ENCODE measurements around the gene OLA1. TPM values are rescaled to one million over a fixed set of nuclear protein-coding genes. Genes with fewer than 3 reads are reported as not detected.

OLA1 gene
- total RNA-seq, 1 experiment from 2014 or later, result 87.8 TPM

DNA sequence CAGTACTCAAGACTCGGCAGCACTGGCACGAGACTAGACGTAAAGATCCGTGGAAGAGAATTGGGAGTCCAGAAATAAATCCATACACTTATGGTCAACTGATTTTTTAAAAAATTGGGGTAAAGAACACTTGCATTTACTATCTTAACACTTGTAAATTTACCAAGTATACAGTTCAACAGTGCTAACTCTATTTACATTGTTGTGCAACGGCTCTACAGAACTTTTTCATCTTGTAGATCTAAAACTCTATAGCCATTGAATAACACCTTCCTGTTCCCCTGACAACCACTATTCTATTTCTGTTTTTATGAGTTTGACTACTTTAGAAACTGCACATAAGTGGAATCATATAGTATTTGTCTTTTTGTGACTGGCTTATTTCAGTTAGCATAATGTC lies 153.8 kb downstream of the OLA1 start:
- in situ Hi-C loops (cut with HindIII; ENCODE audit: low pct_unique_long_range_greater_than_20kb, low sequenced_read_pairs), result no loop called here
- no peak for DNase-seq (ENCODE audit: low read depth, low spot score)

- in situ Hi-C loops (cut with HindIII; ENCODE audit: low pct_unique_long_range_greater_than_20kb, low sequenced_read_pairs), result no loop called here
Measured at GRCh38 chr2:174090476-174090875, 157.9 kb downstream of the OLA1 start.

DNA sequence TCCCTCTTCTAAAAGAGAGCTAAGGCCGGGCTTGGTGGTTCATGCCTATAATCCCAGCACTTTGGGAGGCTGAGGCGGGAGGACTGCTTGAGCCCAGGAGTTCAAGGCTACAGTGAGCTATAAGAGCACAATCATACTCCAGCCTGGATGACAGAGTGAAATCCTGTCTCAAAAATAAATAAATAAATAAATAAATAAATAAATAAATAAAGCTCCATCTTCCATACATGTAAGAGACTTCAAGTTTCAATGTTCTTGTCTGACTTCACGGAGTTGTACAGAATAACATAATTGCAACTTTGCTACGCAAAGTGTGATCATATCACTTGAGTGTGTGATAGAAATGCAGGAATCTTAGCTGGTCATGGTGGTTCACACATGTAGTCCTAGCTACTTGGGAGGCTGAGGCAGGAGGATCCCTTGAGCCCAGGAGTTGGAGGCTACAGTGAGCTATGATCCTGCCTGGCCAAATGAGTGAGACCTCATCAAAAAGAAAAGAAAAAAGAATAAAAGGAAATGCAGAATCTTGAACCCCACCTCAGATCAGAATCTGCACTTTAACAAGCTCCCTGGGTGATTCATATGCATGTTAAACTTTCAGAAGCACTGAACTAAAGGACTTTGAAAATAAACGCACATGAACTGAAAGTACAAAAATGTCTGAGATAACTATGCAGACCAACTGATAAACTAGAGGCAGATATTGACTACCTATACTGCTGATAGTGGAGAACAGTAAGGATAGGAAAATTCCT lies 159.4 kb downstream of the OLA1 start:
- no peak for DNase-seq (ENCODE audit: low read depth, low spot score)
- in situ Hi-C loops (cut with HindIII; ENCODE audit: low pct_unique_long_range_greater_than_20kb, low sequenced_read_pairs), result no loop called here

More at GRCh38 chr2:174090476-174090875, 157.9 kb downstream of the OLA1 start:
- no peak for DNase-seq (ENCODE audit: low read depth, low spot score)

- no peak for DNase-seq (ENCODE audit: low read depth, low spot score)
- in situ Hi-C loops (cut with HindIII; ENCODE audit: low pct_unique_long_range_greater_than_20kb, low sequenced_read_pairs), result no loop called here
Measured at GRCh38 chr2:174086708-174087107, 161.6 kb downstream of the OLA1 start.

DNA sequence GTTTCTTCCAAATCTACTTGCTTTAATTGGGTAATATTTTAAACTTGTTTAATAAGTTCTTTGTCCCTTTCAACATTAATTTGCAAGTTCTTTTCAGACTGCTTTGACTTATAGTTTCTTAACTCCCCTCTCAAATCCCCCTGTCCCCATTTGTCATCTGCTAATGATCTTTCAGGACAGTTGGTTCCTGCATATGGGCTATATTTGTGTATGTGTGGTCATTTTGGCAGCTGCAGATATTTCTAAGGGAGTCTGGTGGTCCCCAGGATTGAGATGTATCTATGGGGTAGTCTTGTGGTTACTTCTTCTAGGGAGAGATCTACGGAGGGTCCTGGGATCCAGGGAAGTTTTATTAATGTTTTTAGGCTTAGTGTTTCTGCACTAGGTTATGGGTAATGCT lies 162.6 kb downstream of the OLA1 start:
- DNase-seq (ENCODE audit: low read depth, low spot score), result no peak
- in situ Hi-C loops (cut with HindIII; ENCODE audit: low pct_unique_long_range_greater_than_20kb, low sequenced_read_pairs), result no loop called here

DNA sequence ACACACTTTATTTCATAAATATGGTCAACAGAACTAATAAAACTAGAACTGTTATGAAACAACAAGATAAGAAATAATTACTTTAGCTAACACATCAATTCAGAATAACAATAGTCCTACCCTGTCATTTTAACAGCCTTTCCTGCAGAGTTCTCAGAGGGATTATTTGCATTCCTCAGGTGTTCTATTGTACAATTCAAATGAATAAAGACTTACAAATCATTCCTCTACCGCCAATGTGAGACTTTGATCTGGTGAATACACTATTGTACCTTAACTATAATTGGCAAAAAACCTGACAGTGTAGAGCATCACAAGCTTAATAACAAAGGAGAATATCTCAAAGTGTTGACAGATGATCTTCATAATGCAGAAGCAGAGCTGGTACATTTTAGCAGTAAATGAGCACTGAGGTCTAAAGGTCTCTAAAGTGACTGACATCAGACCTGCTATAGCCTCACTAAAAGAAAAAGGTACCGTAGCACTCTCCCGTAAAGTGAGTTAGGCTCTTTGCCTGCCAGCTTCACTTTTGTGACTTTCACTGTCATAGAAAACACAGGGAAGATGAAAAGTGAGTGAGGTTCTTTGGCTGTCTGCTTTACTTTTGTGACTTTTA lies 164.4 kb downstream of the OLA1 start:
- DNase-seq (ENCODE audit: low read depth, low spot score), result no peak
- in situ Hi-C loops (cut with HindIII; ENCODE audit: low pct_unique_long_range_greater_than_20kb, low sequenced_read_pairs), result no loop called here

DNA sequence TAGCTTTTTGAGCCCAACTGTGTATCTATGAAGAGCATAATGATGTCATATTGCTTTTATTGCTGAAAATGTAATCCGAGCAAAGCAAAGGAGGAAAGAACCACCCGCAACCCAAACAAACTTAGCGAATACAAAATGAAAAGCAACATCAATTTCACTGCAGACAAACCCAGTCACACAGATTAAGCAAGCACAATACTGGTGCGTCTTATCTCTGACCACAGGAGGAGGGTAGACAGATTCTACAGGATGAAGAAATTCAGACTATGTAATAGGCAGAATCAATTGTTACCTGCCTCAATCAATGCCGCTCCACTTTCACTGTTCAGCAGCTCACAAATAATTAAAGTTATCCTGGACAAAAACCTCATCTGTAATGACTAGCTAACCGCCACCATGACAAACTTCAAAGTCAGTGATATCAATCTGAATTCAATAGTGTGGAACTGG lies 167.6 kb downstream of the OLA1 start:
- DNase-seq (ENCODE audit: low read depth, low spot score), result no peak
- in situ Hi-C loops (cut with HindIII; ENCODE audit: low pct_unique_long_range_greater_than_20kb, low sequenced_read_pairs), result no loop called here

- DNase-seq (ENCODE audit: low read depth, low spot score), result peak; percentile 38
- in situ Hi-C loops (cut with HindIII; ENCODE audit: low pct_unique_long_range_greater_than_20kb, low sequenced_read_pairs), result no loop called here
Measured at GRCh38 chr2:174078275-174078674, 170.1 kb downstream of the OLA1 start.

- in situ Hi-C loops (cut with HindIII; ENCODE audit: low pct_unique_long_range_greater_than_20kb, low sequenced_read_pairs), result no loop called here
Measured at GRCh38 chr2:174076975-174077374, 171.4 kb downstream of the OLA1 start.

DNA sequence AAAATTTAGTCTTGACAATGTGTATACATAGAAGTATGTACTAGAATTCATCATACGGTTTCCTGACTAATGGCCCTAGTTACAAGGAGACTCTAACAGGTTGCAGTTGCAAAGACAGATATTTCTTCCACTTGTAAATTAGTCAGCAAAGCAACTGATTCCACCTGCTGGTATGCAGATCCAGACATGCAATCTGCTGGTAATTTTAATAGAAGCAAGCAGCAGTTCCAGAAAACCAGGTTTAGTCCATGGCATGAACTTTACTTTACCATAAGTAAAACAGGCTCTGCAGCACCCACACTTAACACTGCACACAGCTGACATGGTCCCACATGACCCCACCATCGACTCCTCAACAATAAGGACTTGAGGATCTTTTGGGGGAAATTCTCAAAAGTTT lies 172.3 kb downstream of the OLA1 start:
- in situ Hi-C loops (cut with HindIII; ENCODE audit: low pct_unique_long_range_greater_than_20kb, low sequenced_read_pairs), result no loop called here
- DNase-seq (ENCODE audit: low read depth, low spot score), result no peak

More at GRCh38 chr2:174076975-174077374, 171.4 kb downstream of the OLA1 start:
- no peak for DNase-seq (ENCODE audit: low read depth, low spot score)

DNA sequence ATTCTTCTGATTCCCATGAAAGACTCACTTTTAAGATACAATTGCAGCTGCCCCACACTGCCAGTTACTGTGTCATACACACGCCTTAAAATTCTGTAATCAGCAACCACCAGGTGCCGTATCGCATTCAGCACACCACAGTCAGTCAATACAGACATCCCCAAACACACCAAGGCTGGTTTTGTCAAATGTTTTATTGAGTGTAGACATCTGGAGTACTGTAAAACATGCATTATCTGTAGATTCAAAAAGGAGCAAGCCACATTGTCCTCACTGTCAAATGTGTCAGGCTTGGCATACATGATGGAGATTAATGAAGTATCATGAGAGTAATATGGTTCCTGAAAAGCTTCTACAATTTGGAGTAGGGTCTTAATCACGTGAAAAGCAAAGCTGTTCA lies 173.5 kb downstream of the OLA1 start:
- no peak for DNase-seq (ENCODE audit: low read depth, low spot score)
- in situ Hi-C loops (cut with HindIII; ENCODE audit: low pct_unique_long_range_greater_than_20kb, low sequenced_read_pairs), result no loop called here

GRCh38 chr2:174072857-174073256 lies 175.5 kb downstream of the OLA1 start:
- DNase-seq (ENCODE audit: low read depth, low spot score), result no peak
- in situ Hi-C loops (cut with HindIII; ENCODE audit: low pct_unique_long_range_greater_than_20kb, low sequenced_read_pairs), result no loop called here

GRCh38 chr2:174072069-174072468 lies 176.3 kb downstream of the OLA1 start:
- DNase-seq (ENCODE audit: low read depth, low spot score), result no peak
- in situ Hi-C loops (cut with HindIII; ENCODE audit: low pct_unique_long_range_greater_than_20kb, low sequenced_read_pairs), result no loop called here

DNA sequence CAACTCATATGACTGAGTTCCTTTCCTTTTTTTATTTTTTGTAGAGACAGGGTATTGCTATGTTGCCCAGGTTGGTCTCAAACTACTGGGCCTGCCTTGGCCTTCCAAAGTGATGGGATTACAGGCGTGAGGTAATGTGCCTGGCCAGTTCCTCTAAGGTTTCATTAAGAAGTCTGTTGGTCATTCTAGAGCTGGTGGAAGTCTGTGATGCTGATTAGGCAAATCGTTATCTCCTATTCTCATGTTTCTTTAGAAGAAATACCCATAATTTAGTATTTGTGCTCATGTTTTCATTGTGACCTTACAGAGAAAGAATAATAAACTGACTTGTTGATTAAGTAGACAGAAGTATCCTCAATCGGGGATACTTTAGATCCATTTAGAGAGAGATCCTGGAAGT lies 177.0 kb downstream of the OLA1 start:
- DNase-seq (ENCODE audit: low read depth, low spot score), result no peak
- in situ Hi-C loops (cut with HindIII; ENCODE audit: low pct_unique_long_range_greater_than_20kb, low sequenced_read_pairs), result no loop called here

DNA sequence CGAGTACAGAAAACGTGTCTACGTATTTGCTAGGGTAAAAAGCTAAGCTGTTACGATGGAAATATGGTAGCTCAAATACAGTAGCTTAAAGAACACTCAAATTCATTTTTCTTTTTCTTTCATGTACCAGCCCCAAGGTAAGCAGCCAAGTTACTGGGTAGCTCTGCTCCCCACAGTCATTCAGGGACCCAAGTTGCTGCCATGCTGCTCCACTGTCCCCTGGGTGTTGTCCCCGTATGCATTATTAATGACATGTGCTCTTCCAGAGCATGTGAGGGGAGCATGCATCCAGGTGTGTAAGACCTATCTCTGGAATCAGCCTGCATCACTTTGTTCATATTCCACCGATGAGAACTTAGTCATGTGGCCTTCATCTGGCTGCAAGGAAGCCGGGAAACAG lies 178.1 kb downstream of the OLA1 start:
- in situ Hi-C loops (cut with HindIII; ENCODE audit: low pct_unique_long_range_greater_than_20kb, low sequenced_read_pairs), result no loop called here
- no peak for DNase-seq (ENCODE audit: low read depth, low spot score)

GRCh38 chr2:174067815-174068214 lies 180.5 kb downstream of the OLA1 start:
- in situ Hi-C loops (cut with HindIII; ENCODE audit: low pct_unique_long_range_greater_than_20kb, low sequenced_read_pairs), result no loop called here
- no peak for DNase-seq (ENCODE audit: low read depth, low spot score)

DNA sequence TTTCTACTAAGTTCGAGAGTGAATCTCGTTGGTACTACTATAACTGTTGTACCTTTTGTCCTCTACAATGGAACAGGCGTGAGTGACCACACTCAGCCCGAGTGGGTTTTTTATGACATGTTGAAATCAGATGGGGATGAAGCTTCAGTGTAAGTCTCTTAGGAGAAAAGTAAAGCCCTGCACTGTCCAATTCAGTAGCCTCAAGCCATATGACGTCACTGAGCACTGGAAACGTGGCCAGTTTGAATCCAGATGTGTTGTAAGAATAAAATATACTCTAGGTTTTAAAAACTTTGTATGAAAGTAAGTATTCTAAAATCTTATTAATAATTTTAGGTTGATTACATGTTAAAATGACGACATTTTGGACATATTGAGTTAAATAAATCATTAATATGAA lies 181.5 kb downstream of the OLA1 start:
- no peak for DNase-seq (ENCODE audit: low read depth, low spot score)

DNA sequence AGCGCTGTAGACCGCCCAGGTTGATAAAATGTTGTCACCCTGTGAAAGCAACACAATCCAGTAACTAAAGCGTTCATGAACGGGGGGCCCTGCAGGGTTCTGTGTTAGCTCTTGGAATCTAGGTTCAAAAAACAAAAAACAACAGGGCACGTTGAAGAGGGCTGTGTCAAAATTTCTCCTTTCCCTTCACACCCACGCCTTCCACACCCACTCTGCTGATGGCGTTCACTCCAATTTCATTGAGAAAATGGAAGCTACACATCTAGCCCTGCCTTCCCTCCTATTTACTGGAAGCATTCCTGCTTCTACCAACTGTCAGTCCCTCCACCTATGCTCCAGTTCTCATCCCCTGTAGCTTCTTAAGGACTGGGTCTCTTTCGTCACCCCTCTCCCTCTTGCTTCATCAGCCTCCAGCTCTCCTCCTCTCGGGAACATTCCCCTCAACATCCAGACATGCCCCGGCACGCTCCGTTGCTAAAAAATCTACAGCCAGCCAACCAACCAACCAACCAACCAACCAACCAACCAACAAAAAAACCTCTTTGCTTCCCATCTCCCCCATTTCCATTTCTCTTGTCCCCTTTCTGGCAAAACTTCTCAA lies 184.7 kb downstream of the OLA1 start:
- DNase-seq (ENCODE audit: low read depth, low spot score), result no peak
- in situ Hi-C loops (cut with HindIII; ENCODE audit: low pct_unique_long_range_greater_than_20kb, low sequenced_read_pairs), result no loop called here

More for the DNA sequence above, 181.5 kb downstream of the OLA1 start:
- in situ Hi-C loops (cut with HindIII; ENCODE audit: low pct_unique_long_range_greater_than_20kb, low sequenced_read_pairs), result no loop called here

DNA sequence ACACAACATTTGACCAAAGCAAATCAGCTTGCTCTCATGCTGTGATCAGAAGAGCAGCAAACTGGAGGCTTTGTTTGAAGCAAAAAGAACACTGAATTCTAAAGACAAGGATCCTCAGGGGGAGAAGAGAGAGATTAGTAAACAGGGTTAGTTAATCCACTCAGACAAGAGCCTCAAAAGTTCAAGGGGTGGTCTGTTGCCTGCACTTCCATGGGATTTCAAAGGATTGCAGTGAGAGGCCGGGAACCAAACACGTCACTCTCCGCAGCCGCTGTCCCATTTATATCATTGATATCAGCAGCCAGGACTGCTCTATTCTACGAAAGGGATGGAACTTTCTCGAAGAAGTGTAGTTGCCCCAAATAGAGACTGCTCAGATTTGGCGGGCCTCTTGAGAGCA lies 185.4 kb downstream of the OLA1 start:
- in situ Hi-C loops (cut with HindIII; ENCODE audit: low pct_unique_long_range_greater_than_20kb, low sequenced_read_pairs), result no loop called here
- DNase-seq (ENCODE audit: low read depth, low spot score), result no peak
